ENCODE data around the gene LIM2. TPM values are rescaled to one million over a fixed set of nuclear protein-coding genes. Genes with fewer than 3 reads are reported as not detected.

The LIM2 gene
- total and polyA plus RNA-seq, 2 of the 4 experiments (the other 2 are of a cell fraction) = not detected

GRCh38 chr19:51371186-51371690 is 16.5 kb downstream of the LIM2 start:
- no peak overlapping the region for H2BK15ac ChIP-seq (ENCODE audit: low read depth, low read length)
- no peaks in the 10 kb centered on the region for H3K9me3 ChIP-seq (ENCODE audit: control insufficient read depth, insufficient read depth, low read length)
- dilution Hi-C loops (cut with HindIII; ENCODE audit: low sequenced_read_pairs, unreplicated experiment) (no loop called here), intact Hi-C loops (cut with micrococcal nuclease) (no loop called here), in situ Hi-C loops (cut with MboI; ENCODE audit: low sequenced_read_pairs) (no loop called here)
- H2AK5ac ChIP-seq (ENCODE audit: low read depth, low read length) = no peak overlapping the region
- ChIA-PET CTCF (interaction anchor here (1.0 kb wide), 1 partner anchor 8 kb away, joined by 3 read pairs; no protein-coding TSS in a partner anchor), POLR2A (ENCODE audit: unreplicated experiment) (no interaction called here)
- no peak for ATAC-seq (ENCODE audit: low read depth)
- peaks cover 6% of the 10 kb centered on the region for H3K4me1 ChIP-seq (ENCODE audit: control insufficient read depth, insufficient read depth, low read length)
- no peak overlapping the region for H2BK120ac ChIP-seq (ENCODE audit: low read depth, low read length)
- H2AFZ ChIP-seq (replicated peaks; ENCODE audit: low read length, poor library complexity) = no peak overlapping the region
- H3K4ac ChIP-seq (ENCODE audit: low read depth, low read length) = no peak overlapping the region
- no peak overlapping the region for H3K18ac ChIP-seq (ENCODE audit: low read depth, low read length)
- H4K5ac ChIP-seq (ENCODE audit: low read depth, low read length) = no peak overlapping the region
- H3K27ac ChIP-seq (ENCODE audit: insufficient read depth, low read length) = no peak overlapping the region
- H4K8ac ChIP-seq (ENCODE audit: low read depth in 2 of 2, low read length in 2 of 2) = no peak overlapping the region
- H2AK9ac ChIP-seq (replicated peaks; ENCODE audit: low read depth, low read length, poor library complexity) = no peak overlapping the region
- H4K20me1 ChIP-seq (ENCODE audit: insufficient read depth, low read length) = no peaks in the 10 kb centered on the region
- H3K4me2 ChIP-seq (ENCODE audit: low read depth, low read length) = no peak overlapping the region
- DNase-seq = no peak
- peaks cover 6% of the 10 kb centered on the region; the same call in 1 of the 2 replicates for H3K9me1 ChIP-seq (ENCODE audit: insufficient read depth, low read length)
- no peak for TF ChIP-seq CEBPB (IDR thresholded peaks at IDR 0.05; ENCODE audit: low read depth, low read length)
- TF ChIP-seq POLR2A (IDR thresholded peaks at IDR 0.05; ENCODE audit: low read depth, low read length) = no peak
- TF ChIP-seq MAFK (IDR thresholded peaks at IDR 0.05; ENCODE audit: low read depth, low read length) = no peak
- no peak for TF ChIP-seq RCOR1 (IDR thresholded peaks at IDR 0.05; ENCODE audit: insufficient replicate concordance, low read length)
- TF ChIP-seq BHLHE40 (IDR thresholded peaks at IDR 0.05; ENCODE audit: low read depth, low read length) = no peak
- no peak for TF ChIP-seq CTCF (conservative IDR thresholded peaks at IDR 0.05; ENCODE audit: low read depth, low read length)
- TF ChIP-seq MAZ (IDR thresholded peaks at IDR 0.05; ENCODE audit: borderline replicate concordance, low read depth, low read length) = no peak
- no peak for TF ChIP-seq USF2 (IDR thresholded peaks at IDR 0.05; ENCODE audit: low read depth, low read length)
- no peak for TF ChIP-seq MXI1 (IDR thresholded peaks at IDR 0.05; ENCODE audit: borderline replicate concordance, low read depth, low read length)
- TF ChIP-seq RAD21 (IDR thresholded peaks at IDR 0.05; ENCODE audit: low read length) = no peak
- TF ChIP-seq CHD1 (IDR thresholded peaks at IDR 0.05; ENCODE audit: low read depth, low read length) = no peak
- no peak for TF ChIP-seq FOS (IDR thresholded peaks at IDR 0.05; ENCODE audit: low read depth, low read length)
- TF ChIP-seq SMC3 (IDR thresholded peaks at IDR 0.05; ENCODE audit: low read depth, low read length) = no peak
- H3K36me3 ChIP-seq (ENCODE audit: control insufficient read depth, insufficient read depth, low read length) = no peaks in the 10 kb centered on the region
- H3K79me1 ChIP-seq (ENCODE audit: low read depth in 1 of 2, low read length in 2 of 2) = peaks cover 0 to 15% of the 10 kb centered on the region in 2 experiments; a peak in 3 of 4 replicates
- BruUV-seq (replicated peaks) = no TSS peak
- no peak overlapping the region for H2BK20ac ChIP-seq (ENCODE audit: low read depth, low read length)
- H3K9ac ChIP-seq (ENCODE audit: low read depth, low read length) = no peak overlapping the region
- no peak overlapping the region for H3K14ac ChIP-seq (replicated peaks; ENCODE audit: low read depth, low read length)
- peaks cover 2% of the 10 kb centered on the region; the same call in 1 of the 2 replicates for H3K27me3 ChIP-seq (ENCODE audit: control insufficient read depth, insufficient read depth, low read length)
- H3K4me3 ChIP-seq (ENCODE audit: insufficient read depth, low read depth, low read length) = no peak overlapping the region
- no peak overlapping the region for H4K91ac ChIP-seq (ENCODE audit: insufficient read depth, low read depth, low read length)
- WGBS, 2 experiments (ENCODE audit: extremely low coverage in 2 of 2, insufficient read length in 1 of 2) = no CpG with 5 or more reads among the region's 8 CpGs
- no peak overlapping the region for H3K23ac ChIP-seq (ENCODE audit: low read depth, low read length)
- no peak overlapping the region for H2BK5ac ChIP-seq (ENCODE audit: low read depth, low read length, poor library complexity, severe bottlenecking)
- H3K56ac ChIP-seq (ENCODE audit: extremely low read depth, insufficient read depth, low read length) = no peak overlapping the region

All from IMR-90 (cell line).